Nephron (organoid): ENCODE results near the gene MKX.

Source experiments
- H3K27ac Mint-ChIP-seq, 3 experiments: 2 replicates each; pipeline ENCODE4 v1.8.0; 2020; ENCODE audit warnings: mixed read lengths in 3 of 3, mild to moderate bottlenecking in 2 of 3, moderate library complexity in 1 of 3
- H3K27me3 Mint-ChIP-seq: 2 replicates; pipeline ENCODE4 v1.8.0; 2021; ENCODE audit warnings: low read depth, mild to moderate bottlenecking, moderate library complexity, mixed read lengths
- H3K36me3 Mint-ChIP-seq: 2 replicates; pipeline ENCODE4 v1.8.0; 2020; ENCODE audit warnings: low read depth, mixed read lengths
- H3K4me1 Mint-ChIP-seq: 2 replicates; pipeline ENCODE4 v1.8.0; 2020; ENCODE audit warnings: mixed read lengths
- H3K4me3 Mint-ChIP-seq, 3 experiments: 2 replicates each; pipeline ENCODE4 v1.8.0; 2020; ENCODE audit warnings: mild to moderate bottlenecking in 3 of 3, mixed read lengths in 3 of 3, moderate library complexity in 2 of 3
- H3K9me3 Mint-ChIP-seq: 2 replicates; pipeline ENCODE4 v1.8.0; 2020; ENCODE audit warnings: mixed read lengths
- TF ChIP-seq, protein P1 (sequence below), 3 experiments: fragments of 200-600 bp; sonication (generic); IDR thresholded peaks; one replicate each; pipeline ENCODE4 v1.5.0; 2021; ENCODE audit warnings: antibody characterized with exemption in 3 of 3; ENCODE audit not compliant: unreplicated experiment in 3 of 3

Gene MKX

GRCh38 chr10:27660711-27661110, 84.9 kb downstream of the MKX start:
- Mint-ChIP-seq H3K27me3 (no peaks in the 10 kb centered on the region), H3K4me3 (no peak overlapping the region), H3K4me1 (peaks cover 10% of the 10 kb centered on the region), H3K36me3 (no peaks in the 10 kb centered on the region), H3K9me3 (peaks cover 1% of the 10 kb centered on the region), H3K27ac (no peak overlapping the region)
- TF ChIP-seq, protein P1, sequence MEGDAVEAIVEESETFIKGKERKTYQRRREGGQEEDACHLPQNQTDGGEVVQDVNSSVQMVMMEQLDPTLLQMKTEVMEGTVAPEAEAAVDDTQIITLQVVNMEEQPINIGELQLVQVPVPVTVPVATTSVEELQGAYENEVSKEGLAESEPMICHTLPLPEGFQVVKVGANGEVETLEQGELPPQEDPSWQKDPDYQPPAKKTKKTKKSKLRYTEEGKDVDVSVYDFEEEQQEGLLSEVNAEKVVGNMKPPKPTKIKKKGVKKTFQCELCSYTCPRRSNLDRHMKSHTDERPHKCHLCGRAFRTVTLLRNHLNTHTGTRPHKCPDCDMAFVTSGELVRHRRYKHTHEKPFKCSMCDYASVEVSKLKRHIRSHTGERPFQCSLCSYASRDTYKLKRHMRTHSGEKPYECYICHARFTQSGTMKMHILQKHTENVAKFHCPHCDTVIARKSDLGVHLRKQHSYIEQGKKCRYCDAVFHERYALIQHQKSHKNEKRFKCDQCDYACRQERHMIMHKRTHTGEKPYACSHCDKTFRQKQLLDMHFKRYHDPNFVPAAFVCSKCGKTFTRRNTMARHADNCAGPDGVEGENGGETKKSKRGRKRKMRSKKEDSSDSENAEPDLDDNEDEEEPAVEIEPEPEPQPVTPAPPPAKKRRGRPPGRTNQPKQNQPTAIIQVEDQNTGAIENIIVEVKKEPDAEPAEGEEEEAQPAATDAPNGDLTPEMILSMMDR (IDR thresholded peaks at IDR 0.05; ENCODE audit: unreplicated experiment in 3 of 3) = no peak

DNA sequence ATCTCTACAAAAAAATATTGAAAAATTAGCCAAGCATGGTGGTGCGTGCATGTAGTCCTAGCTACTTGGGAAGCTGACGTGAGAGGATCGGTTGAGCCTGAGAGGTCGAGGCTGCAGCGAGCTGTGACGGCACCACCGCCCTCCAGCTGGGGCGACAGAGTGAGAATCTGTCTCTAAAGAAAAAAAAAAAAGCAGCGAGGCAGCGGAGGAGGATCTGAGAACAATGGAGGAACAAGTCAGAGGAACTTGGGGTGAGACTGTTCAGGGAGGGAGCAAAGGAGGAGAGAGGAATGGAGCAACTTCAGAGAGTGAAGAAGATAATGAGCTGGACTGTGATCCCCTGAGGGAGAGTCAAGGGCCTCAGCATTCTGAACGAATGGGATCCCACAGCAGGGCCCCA, 85.4 kb downstream of the MKX start:
- no peak overlapping the region for H3K4me3 Mint-ChIP-seq
- no peak overlapping the region for H3K27ac Mint-ChIP-seq
- no peaks in the 10 kb centered on the region for H3K36me3 Mint-ChIP-seq
- H3K27me3 Mint-ChIP-seq = no peaks in the 10 kb centered on the region
- no peaks in the 10 kb centered on the region for H3K9me3 Mint-ChIP-seq
- H3K4me1 Mint-ChIP-seq = peaks cover 10% of the 10 kb centered on the region
- TF ChIP-seq, protein P1 (IDR thresholded peaks at IDR 0.05; ENCODE audit: unreplicated experiment in 3 of 3) = no peak

DNA sequence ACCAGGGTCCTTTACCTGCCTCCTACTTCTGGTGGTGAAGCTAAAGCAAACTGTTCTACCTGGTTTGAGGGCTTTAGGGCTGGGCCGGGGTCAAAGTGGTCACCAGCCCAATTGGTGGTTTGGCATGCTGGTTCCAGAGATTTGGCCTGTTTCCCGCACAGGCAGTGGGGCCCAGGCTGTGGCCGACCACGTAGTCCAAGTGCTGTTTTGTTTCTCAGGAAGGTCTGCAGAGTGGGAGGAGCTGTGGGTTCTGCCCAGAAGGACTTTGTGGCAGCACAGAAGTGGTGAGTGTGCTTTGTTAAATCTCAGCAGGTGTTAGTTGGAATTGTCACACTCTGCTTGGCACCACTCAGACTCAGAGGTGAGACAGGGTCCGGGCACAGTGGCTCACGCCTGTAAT, 85.8 kb downstream of the MKX start:
- no peak overlapping the region for H3K4me3 Mint-ChIP-seq
- TF ChIP-seq, protein P1 (IDR thresholded peaks at IDR 0.05; ENCODE audit: unreplicated experiment in 3 of 3) = no peak
- H3K27ac Mint-ChIP-seq = no peak overlapping the region
- H3K27me3 Mint-ChIP-seq = no peaks in the 10 kb centered on the region
- no peaks in the 10 kb centered on the region for H3K9me3 Mint-ChIP-seq
- H3K36me3 Mint-ChIP-seq = no peaks in the 10 kb centered on the region
- H3K4me1 Mint-ChIP-seq = peaks cover 10% of the 10 kb centered on the region

DNA sequence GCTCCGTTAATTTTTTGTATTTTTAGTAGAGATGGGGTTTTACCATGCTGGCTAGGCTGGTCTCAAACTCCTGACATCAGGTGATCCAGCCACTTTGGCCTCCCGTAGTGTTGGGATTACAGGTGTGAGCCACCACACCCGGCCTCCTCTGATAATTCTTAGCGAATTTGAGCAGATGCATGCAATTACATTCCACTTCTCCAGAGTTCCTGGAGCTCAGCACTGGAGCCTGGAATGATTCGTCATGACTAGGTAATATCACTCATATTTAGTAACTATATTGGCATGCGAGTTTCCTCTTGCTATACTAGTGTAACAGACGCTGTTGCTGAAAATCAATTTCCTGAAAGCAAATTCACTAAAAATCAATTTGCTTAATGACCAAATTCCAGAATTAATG, 86.8 kb downstream of the MKX start:
- Mint-ChIP-seq H3K27ac (no peak overlapping the region), H3K4me3 (no peak overlapping the region), H3K36me3 (no peaks in the 10 kb centered on the region), H3K4me1 (peaks cover 10% of the 10 kb centered on the region), H3K27me3 (no peaks in the 10 kb centered on the region), H3K9me3 (peaks cover 4% of the 10 kb centered on the region)
- TF ChIP-seq, protein P1 (IDR thresholded peaks at IDR 0.05; ENCODE audit: unreplicated experiment in 3 of 3) = no peak

DNA sequence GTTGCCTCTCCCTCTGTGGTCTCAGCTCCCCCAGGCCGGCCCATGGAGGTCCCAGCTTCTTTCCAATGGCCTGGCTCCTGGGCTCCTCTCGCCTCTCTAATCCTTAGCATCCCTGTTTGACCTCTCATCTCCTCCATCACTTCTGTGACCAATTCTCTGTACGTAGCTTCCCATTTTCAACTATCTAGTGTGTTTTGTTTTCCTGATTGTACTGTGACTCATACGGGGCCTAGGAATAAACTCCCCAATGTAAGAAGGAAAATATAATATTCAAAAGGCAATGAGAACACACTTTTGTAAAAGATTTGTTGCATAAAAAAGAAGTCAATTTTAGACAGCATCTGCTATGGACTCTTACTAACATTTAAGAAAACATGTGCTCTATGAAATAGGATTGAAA, 90.3 kb downstream of the MKX start:
- Mint-ChIP-seq H3K27ac (no peak overlapping the region), H3K4me3 (no peak overlapping the region), H3K36me3 (no peaks in the 10 kb centered on the region), H3K9me3 (peaks cover 8% of the 10 kb centered on the region), H3K4me1 (no peaks in the 10 kb centered on the region), H3K27me3 (no peaks in the 10 kb centered on the region)
- TF ChIP-seq, protein P1 (IDR thresholded peaks at IDR 0.05; ENCODE audit: unreplicated experiment in 3 of 3) = no peak

DNA sequence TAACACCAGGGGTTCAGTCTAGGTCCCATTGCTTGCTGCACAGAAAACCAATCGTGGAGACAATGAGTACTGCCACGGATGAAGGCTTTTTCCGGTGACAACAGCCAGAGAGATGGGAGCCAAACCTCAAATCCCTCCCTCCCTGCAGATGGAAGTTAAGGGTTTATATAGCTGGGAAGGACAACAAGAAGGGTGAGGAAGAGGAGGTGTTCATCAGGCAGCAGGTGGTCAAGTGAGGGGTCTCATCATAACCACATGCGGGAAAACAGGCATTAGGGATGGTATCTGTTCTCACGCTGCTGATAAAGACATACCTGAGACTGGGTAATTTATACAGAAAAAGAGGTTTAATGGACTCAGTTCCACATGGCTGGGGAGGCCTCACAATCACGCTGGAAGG, 91.3 kb downstream of the MKX start:
- Mint-ChIP-seq H3K9me3 (peaks cover 8% of the 10 kb centered on the region), H3K27ac (no peak overlapping the region), H3K4me3 (no peak overlapping the region), H3K27me3 (no peaks in the 10 kb centered on the region), H3K4me1 (no peaks in the 10 kb centered on the region), H3K36me3 (no peaks in the 10 kb centered on the region)
- TF ChIP-seq, protein P1 (IDR thresholded peaks at IDR 0.05; ENCODE audit: unreplicated experiment in 3 of 3) = no peak
